ENCODE measurements around the gene VGF. TPM values are rescaled to one million over a fixed set of nuclear protein-coding genes. Genes with fewer than 3 reads are reported as not detected.
"Not testable (repeated sequence)": the region's sequence is repeated elsewhere in the genome, so short reads cannot be mapped to it uniquely, and the experiment has no call there.

Gene VGF
- total RNA-seq, 1 experiment from 2014 or later = 0.48 TPM

- DNase-seq (ENCODE audit: low spot score) = no peak
These were observed 27.6 kb downstream of the VGF start for GRCh38 chr7:101137651-101138212.

- no peak for DNase-seq (ENCODE audit: low spot score)
These were observed 30.9 kb downstream of the VGF start for GRCh38 chr7:101134399-101134980.

GRCh38 chr7:101133621-101134398, 31.6 kb downstream of the VGF start:
- no peak for DNase-seq (ENCODE audit: low spot score)

- DNase-seq (ENCODE audit: low spot score) = not testable (repeated sequence)
These were observed 32.5 kb downstream of the VGF start for GRCh38 chr7:101132626-101133600.

GRCh38 chr7:101129603-101130117, 35.7 kb downstream of the VGF start:
- DNase-seq (ENCODE audit: low spot score) = no peak

- DNase-seq (ENCODE audit: low spot score) = peak; percentile 46
These were observed 37.1 kb downstream of the VGF start for GRCh38 chr7:101128040-101128834.

- DNase-seq (ENCODE audit: low spot score) = no peak
These were observed 37.8 kb downstream of the VGF start for GRCh38 chr7:101127460-101128039.

- DNase-seq (ENCODE audit: low spot score) = peak; percentile 73
These were observed 38.5 kb downstream of the VGF start, which contains the start of gene SERPINE1 for GRCh38 chr7:101126651-101127459. SERPINE1 (plus strand) TSS chr7:101127104; CDS start chr7:101128394, 1,290 bp downstream.

GRCh38 chr7:101125989-101126650, 39.2 kb downstream of the VGF start:
- DNase-seq (ENCODE audit: low spot score) = peak; percentile 39

- DNase-seq (ENCODE audit: low spot score) = peak; percentile 58
These were observed 40.9 kb downstream of the VGF start for GRCh38 chr7:101124376-101125056.

GRCh38 chr7:101123703-101124068, 41.7 kb downstream of the VGF start:
- no peak for DNase-seq (ENCODE audit: low spot score)

GRCh38 chr7:101122933-101123702, 42.3 kb downstream of the VGF start:
- no peak for DNase-seq (ENCODE audit: low spot score)

GRCh38 chr7:101121991-101122932, 43.1 kb downstream of the VGF start:
- DNase-seq (ENCODE audit: low spot score) = peak; percentile 65

GRCh38 chr7:101121631-101121990, 43.8 kb downstream of the VGF start:
- not testable (repeated sequence) for DNase-seq (ENCODE audit: low spot score)

- no peak for DNase-seq (ENCODE audit: low spot score)
These were observed 45.1 kb downstream of the VGF start for GRCh38 chr7:101120315-101120714.

- no peak for DNase-seq (ENCODE audit: low spot score)
These were observed 45.5 kb downstream of the VGF start for GRCh38 chr7:101119876-101120275.

Data from HT-29 (cell line).